Liver (tissue), 9 donors: ENCODE data around the gene MAGIX. TPM values are rescaled to one million over a fixed set of nuclear protein-coding genes. Genes with fewer than 3 reads are reported as not detected.

Experiments used
- DNase-seq: peaks from one replicate; pipeline ENCODE4 v3.0.0-alpha.2; 2017; ENCODE audit warnings: low spot score
- H3K27ac ChIP-seq, 2 donors: one replicate each; pipeline ENCODE4 v1.7.0; 2013; ENCODE audit warnings: inconsistent platforms in 2 of 2, low read length in 2 of 2, control low read depth in 1 of 2, low read depth in 1 of 2, mild to moderate bottlenecking in 1 of 2
- H3K27me3 ChIP-seq, 4 donors: one replicate each; pipeline versions ENCODE4 v1.6.1 to v1.7.0; 2013; ENCODE audit warnings: low read length in 3 of 4, inconsistent platforms in 1 of 4, mild to moderate bottlenecking in 1 of 4, moderate library complexity in 1 of 4; ENCODE audit not compliant: control insufficient read depth in 4 of 4, insufficient read depth in 4 of 4
- H3K36me3 ChIP-seq, 4 donors: one replicate each; pipeline versions ENCODE4 v1.6.1 to v1.7.0; 2013; ENCODE audit warnings: low read length in 3 of 4, mild to moderate bottlenecking in 3 of 4, low read depth in 1 of 4, moderate library complexity in 1 of 4; ENCODE audit not compliant: control insufficient read depth in 4 of 4, insufficient read depth in 3 of 4
- H3K4me1 ChIP-seq, 4 donors: one replicate each; pipeline versions ENCODE4 v1.6.1 to v1.7.0; 2013; ENCODE audit warnings: low read length in 3 of 4, mild to moderate bottlenecking in 3 of 4, moderate library complexity in 1 of 4; ENCODE audit not compliant: control insufficient read depth in 4 of 4, insufficient read depth in 4 of 4
- H3K4me3 ChIP-seq, 3 donors: one replicate each; pipeline versions ENCODE4 v1.6.1 to v1.7.0; 2013; ENCODE audit warnings: low read length in 3 of 3, control low read depth in 1 of 3, low read depth in 1 of 3, mild to moderate bottlenecking in 1 of 3
- H3K9ac ChIP-seq, 2 donors: one replicate each; pipeline ENCODE4 v1.7.0; 2013; ENCODE audit warnings: low read length in 2 of 2, mild to moderate bottlenecking in 2 of 2, moderate library complexity in 2 of 2, control low read depth in 1 of 2, low read depth in 1 of 2
- H3K9me3 ChIP-seq, 4 donors: one replicate each; pipeline versions ENCODE4 v1.6.1 to v1.7.0; 2013; ENCODE audit warnings: low read length in 3 of 4; ENCODE audit not compliant: control insufficient read depth in 4 of 4
- MAX ChIP-seq: IDR thresholded peaks from 2 replicates; pipeline ENCODE4 v1.6.1; 2016; ENCODE audit warnings: antibody characterized with exemption
- NR2F2 ChIP-seq: IDR thresholded peaks from 2 replicates; pipeline ENCODE4 v1.6.1; 2016; ENCODE audit warnings: antibody characterized with exemption
- REST ChIP-seq: IDR thresholded peaks from 2 replicates; pipeline ENCODE4 v1.6.1; 2016; ENCODE audit warnings: antibody characterized with exemption, mild to moderate bottlenecking
- SP1 ChIP-seq: IDR thresholded peaks from 2 replicates; pipeline ENCODE4 v1.6.1; 2018; ENCODE audit warnings: antibody characterized with exemption, mild to moderate bottlenecking
- YY1 ChIP-seq: IDR thresholded peaks from 2 replicates; pipeline ENCODE4 v1.6.1; 2016; ENCODE audit warnings: antibody characterized with exemption, mild to moderate bottlenecking
- WGBS: extraction: QIAGEN DNeasy Blood & Tissue Kit; methylation state at CpG from one replicate; pipeline ENCODE4 v1.1.7; 2013; 5-methylcytosine and 5-hydroxymethylcytosine counted together
- polyA plus RNA-seq, 2 donors: library from polyadenylated mRNA; stranded (reverse) in 1 of 2; unstranded in 1 of 2; fragments of 200-250 nt in 1 of 2; fragments of >200 nt in 1 of 2; fragmentation: Nextera tagmentation in 1 of 2; extraction: Ambion mirVana in 1 of 2; gene quantifications; one replicate each; pipeline versions ENCODE4 v1.2.1 to v1.2.3, GENCODE V29; 2013 to 2015
- total RNA-seq, 2 donors: library from RNA; depleted of rRNA; stranded (reverse); fragments of >200 nt; gene quantifications; one replicate each; pipeline ENCODE4 v1.2.3, GENCODE V29; 2014
- TF ChIP-seq, protein P1 (sequence below): fragments of 150-350 bp; IDR thresholded peaks from 2 replicates; pipeline ENCODE4 v1.5.1; 2017; ENCODE audit warnings: improper control_type of control experiment, low read depth, low read length; ENCODE audit not compliant: missing input control
- donor health status: healthy.
- donor health status: healthy.
- donor health status: healthy.
- donor health status: healthy.
- donor health status: healthy.

Gene MAGIX
- total and polyA plus RNA-seq, 4 donors = 2.9 to 10.8 (median 7.9) TPM

GRCh38 chrX:49165901-49166881 lies 3.6 kb downstream of the MAGIX start:
- Histone ChIP-seq H3K9ac (peak overlapping the region in 1 of 2 donors; percentile 27), H3K4me1 (peaks cover 0 to 4% (median under 1%) of the 10 kb centered on the region in 4 donors)
- 54% methylated on average over 61 of the region's 61 CpGs for WGBS

GRCh38 chrX:49166914-49167739 lies 4.6 kb downstream of the MAGIX start:
- peaks cover 0 to 7% (median 2%) of the 10 kb centered on the region in 4 donors for H3K4me1 ChIP-seq
- TF ChIP-seq NR2F2 (no peak), SP1 (no peak), MAX (no peak)
- no peaks in the 10 kb centered on the region for H3K36me3 ChIP-seq
- peak overlapping the region; percentile 60 to 63 for H3K27ac ChIP-seq
- H3K9ac ChIP-seq = peak overlapping the region; percentile 3 to 27
- no peaks in the 10 kb centered on the region for H3K27me3 ChIP-seq
- WGBS = 42% methylated on average over 35 of the region's 35 CpGs
- H3K4me3 ChIP-seq = no peak overlapping the region
- no peak for DNase-seq
- H3K9me3 ChIP-seq = no peaks in the 10 kb centered on the region

More at GRCh38 chrX:49165901-49166881, 3.6 kb downstream of the MAGIX start:
- Histone ChIP-seq H3K27me3 (no peaks in the 10 kb centered on the region), H3K9me3 (no peaks in the 10 kb centered on the region), H3K4me3 (no peak overlapping the region), H3K36me3 (no peaks in the 10 kb centered on the region), H3K27ac (peak overlapping the region; percentile 60 to 63)
- TF ChIP-seq MAX = peak; percentile 22
- peak; percentile 91 for TF ChIP-seq REST
- peak; percentile 32 for TF ChIP-seq SP1
- no peak for TF ChIP-seq YY1
- TF ChIP-seq, protein P1, sequence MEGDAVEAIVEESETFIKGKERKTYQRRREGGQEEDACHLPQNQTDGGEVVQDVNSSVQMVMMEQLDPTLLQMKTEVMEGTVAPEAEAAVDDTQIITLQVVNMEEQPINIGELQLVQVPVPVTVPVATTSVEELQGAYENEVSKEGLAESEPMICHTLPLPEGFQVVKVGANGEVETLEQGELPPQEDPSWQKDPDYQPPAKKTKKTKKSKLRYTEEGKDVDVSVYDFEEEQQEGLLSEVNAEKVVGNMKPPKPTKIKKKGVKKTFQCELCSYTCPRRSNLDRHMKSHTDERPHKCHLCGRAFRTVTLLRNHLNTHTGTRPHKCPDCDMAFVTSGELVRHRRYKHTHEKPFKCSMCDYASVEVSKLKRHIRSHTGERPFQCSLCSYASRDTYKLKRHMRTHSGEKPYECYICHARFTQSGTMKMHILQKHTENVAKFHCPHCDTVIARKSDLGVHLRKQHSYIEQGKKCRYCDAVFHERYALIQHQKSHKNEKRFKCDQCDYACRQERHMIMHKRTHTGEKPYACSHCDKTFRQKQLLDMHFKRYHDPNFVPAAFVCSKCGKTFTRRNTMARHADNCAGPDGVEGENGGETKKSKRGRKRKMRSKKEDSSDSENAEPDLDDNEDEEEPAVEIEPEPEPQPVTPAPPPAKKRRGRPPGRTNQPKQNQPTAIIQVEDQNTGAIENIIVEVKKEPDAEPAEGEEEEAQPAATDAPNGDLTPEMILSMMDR = peak; percentile 10
- peak; percentile 77 for DNase-seq

GRCh38 chrX:49167740-49168108 lies 5.2 kb downstream of the MAGIX start:
- H3K9ac ChIP-seq = peak overlapping the region; percentile 3 to 27
- no peak for DNase-seq
- no peaks in the 10 kb centered on the region for H3K36me3 ChIP-seq
- no peaks in the 10 kb centered on the region for H3K9me3 ChIP-seq
- H3K4me1 ChIP-seq = peaks cover 0 to 13% (median 5%) of the 10 kb centered on the region in 4 donors
- H3K27me3 ChIP-seq = no peaks in the 10 kb centered on the region
- TF ChIP-seq, protein P1 = no peak
- WGBS = 82% methylated on average over 3 of the region's 3 CpGs
- H3K27ac ChIP-seq = peak overlapping the region; percentile 60 to 63
- H3K4me3 ChIP-seq = no peak overlapping the region
